Stimulated activated CD4-positive, alpha-beta T cell treated with anti-CD3 and anti-CD28 coated beads, Interleukin-2, amount 100 ng/mL, for 4 hours (primary cell): ENCODE data around the gene DDX39A.

Experiments
- DNase-seq: peaks from one replicate; pipeline ENCODE4 v3.0.0-alpha.2; 2020; ENCODE audit warnings: low read depth

The DDX39A gene

DNA sequence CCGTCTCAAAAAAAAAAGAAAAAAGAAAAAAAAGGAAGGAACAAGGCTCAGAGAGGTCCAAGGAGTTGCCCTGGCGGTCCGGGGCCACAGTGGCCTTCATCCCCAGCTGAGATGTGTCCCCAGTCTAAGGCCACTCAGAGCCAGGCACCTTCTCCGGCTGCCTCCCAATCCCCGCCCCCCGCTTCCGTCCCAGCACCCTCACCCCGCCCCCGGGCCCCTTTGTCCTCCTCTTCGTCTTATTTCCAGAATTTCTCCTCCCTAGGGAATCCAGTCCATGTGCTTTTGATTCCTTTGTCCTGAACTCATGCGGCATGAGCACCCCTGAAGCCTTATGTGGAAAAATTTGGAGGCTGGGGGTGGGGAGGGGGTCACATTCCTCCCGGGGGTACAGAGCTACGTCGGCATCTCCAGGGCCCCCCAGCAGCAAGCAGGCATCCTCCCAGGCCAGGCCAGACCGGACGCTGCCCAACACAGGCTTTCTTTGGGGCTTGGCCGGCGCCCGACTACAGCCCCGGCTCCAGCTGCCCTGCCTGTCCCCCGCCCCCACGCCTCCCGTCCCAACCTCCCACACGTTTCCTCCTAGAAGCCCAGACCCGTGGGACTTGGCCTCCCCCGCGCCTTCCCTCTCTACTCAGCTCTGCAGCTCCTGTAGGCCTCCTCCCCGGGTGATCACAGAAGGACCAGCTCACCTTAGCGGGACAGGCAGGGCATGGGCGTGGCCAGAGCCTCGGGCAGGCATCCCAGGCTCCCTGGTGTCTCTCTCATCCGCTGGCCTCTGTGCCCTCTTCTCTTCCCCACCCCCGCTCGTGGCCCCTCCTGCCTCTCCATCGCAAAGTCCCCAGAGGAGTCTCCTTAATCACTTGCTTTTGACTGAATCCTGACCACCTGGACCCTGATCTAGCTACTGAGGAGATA lies 55.7 kb downstream of the DDX39A start:
- peak; percentile 49 for DNase-seq

DNA sequence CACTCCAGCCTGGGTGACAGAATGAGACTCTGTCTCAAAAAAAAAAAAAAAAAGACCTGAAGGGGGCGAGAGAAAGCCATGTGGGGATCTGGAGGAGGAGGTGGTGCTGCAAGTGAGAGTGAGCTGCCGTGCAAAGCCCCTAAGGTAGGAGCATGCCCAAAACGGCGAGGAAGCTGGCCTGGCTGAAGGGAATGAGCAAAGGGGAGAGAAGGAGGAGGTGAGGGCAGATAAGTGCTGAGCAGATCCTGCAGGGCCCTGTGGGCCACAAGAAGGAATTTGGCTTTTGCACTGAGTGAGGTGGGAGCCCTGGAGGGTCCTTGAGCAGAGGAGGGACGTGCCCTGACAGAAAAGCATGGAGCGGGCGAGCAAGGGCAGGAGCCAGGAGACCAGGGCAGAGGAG lies 57.3 kb downstream of the DDX39A start:
- no peak for DNase-seq
